Cardiac ventricle fibroblast (primary cell): ENCODE results near the gene NOTUM. TPM values are rescaled to one million over a fixed set of nuclear protein-coding genes. Genes with fewer than 3 reads are reported as not detected.

ENCODE experiments used
- total RNA-seq: library from RNA; depleted of rRNA; stranded (reverse); fragments of >200 nt; gene quantifications from 2 replicates; pipeline ENCODE4 v1.2.3, GENCODE V29; 2015

The NOTUM gene
- 0.68 TPM in 1 of 2 replicates, not detected in the other for total RNA-seq

DNA sequence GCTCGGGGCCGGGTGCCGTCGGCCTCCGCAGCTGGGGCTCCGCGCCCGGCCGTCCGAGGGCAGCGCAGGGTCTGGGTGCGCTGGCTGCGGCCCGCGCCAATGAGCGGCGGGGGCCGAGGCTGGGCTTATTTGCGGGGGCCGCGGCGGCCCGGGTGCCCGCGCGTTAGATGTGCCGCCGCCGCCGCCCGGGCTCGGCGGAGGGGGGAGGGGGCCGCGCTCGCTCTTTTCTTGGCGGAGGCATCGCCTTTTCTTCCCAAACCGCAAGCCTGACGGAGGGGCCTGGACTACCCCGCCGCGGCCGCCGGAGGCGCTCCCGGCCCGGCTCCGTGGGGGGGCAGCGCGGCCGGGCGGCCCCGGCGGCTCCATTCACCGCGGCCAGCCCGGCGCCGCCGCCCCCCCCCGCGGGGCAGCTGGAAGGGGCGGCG is at the start of gene NOTUM:
Gene NOTUM (minus strand): TSS at position 101 of the 425 bp plus-strand sequence. CDS start 278 bp downstream, outside the sequence.

DNA sequence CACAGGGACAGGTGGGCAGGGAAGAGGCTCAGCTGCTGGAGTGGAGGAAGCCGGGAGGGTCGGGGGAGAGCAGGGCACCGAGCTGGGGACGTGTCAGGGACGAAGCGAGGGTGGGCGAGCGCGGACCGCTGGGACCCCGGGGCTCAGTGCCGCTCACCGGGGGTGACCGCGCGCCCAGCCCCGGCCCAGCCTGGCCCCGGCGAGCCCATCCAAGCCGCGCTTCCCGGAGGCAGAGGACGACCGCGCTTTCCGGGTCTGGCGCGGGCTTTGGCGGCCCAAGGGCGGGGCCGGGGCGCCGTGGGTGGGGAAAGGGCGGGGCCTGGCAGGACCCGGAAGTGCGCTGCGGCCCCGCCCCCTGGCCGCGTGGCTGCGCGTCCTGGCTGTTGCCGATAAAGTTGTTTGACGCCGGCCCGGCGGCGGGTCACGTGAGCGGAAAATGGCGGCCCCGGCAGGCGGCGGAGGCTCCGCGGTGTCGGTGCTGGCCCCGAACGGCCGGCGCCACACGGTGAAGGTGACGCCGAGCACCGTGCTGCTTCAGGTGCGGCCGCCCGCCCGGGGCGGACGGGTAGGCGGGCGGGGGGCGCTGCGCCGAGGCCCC is 16.3 kb upstream of the NOTUM start, which contains the start of gene ASPSCR1:
Gene ASPSCR1 (plus strand): TSS at position 419 of the 598 bp plus-strand sequence. CDS start 18 bp downstream, at position 437.

DNA sequence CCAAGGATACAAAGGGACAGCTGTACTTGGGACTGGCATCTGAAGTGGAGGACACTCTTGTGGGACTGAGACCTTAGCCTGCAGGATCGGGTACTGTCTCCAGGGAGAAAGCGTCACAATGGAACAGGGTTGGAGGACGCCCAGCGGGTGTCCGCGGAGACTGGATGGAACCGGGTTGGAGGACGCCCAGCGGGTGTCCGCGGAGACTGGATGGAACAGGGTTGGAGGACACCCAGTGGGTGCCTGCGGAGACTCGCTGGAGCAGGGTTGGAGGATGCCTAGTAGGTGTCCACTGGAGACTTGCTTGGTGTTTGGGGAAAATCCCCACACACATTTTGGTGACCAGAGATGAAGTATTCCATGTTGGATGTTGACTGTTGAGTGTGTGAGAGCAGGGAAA is 13.8 kb downstream of the NOTUM start, which contains the start of gene MYADML2:
Gene MYADML2 (minus strand): TSS at position 45 of the 400 bp plus-strand sequence. CDS start 5,492 bp downstream, outside the sequence.

DNA sequence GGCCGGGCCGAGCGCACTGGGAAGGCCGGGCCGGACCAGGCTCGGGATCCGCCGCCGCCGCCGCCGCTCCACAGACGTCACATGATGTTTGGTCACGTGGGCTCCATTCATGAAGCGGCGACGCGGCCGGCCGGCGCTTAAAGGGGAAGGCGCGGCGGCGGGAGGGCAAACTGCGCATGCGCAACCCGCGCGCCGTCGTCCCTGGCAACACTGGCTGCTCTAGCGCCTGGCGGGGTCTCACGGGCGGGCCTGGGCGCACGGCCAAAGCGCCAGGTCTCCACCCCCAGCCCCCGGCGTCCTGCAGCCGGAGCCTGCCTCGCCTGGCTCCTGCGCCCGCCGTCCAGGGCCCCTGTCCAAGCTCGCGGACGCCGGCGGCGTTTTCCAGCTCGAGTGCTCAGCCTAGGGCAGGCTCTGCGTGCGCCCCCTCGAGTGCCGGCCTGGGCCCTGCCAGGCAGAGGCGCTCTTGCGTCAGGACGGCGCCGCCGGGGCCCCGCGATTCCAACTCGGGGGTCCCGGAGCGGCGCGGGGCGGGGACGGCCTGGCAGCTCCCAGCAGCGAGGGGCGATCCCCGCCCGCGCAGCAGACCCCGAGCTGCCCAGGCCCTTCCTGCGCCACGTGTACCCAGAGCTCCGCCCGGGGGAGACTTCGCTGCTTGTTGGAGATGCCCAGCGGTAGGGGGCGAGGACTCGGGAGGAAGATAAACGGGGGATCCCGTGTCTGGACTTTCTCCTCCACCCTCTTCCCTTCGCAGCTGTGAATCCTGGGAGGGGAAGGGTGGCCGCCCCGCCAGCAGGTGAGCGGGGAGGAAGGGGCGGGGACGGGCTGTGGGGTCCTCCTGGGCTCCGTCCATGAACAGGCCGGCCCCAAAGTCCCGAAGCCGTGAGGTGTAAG is 33.1 kb downstream of the NOTUM start, which contains the start of gene MAFG:
Gene MAFG (minus strand): TSS at position 83 of the 891 bp plus-strand sequence. CDS start 4,550 bp downstream, outside the sequence.

DNA sequence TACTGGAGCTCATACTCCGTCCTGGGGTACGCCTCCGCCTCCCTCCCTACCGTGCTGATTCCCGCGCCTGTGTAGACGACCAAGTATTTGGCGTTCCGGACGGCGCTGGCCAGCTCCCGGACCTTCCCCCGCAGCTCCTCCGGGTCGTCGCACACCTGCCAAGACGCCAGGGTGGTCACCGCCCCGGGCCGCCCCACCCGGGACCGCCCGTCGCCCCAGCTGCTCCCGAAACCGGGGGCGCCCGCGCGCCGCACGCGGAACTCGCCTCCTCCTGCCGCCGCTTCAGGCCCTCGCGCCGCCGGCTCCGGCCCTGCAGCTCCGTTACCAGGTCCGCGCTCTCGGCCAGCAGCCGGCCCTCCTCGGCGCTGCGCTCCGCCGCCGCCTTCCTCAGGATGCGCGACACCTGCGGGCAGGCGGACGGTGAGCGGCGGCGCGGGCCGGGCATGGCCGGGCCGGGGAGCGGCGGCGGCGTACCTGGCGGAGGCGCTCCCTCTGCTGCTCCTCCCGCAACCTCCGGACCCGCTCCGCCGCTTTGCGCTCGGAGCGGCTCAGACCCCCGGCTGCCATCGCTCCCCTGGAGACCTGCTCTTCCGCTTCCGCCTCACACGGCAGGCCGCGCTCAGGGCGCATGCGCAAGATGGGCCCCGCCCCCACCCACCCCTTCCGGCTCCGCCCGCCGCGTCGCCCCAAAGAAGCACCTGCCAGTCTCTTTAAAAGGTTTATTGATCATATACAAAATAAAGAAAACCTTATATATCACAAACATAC is 43.2 kb downstream of the NOTUM start, which contains the start of gene SIRT7:
Gene SIRT7 (minus strand): TSS at position 612 of the 768 bp plus-strand sequence. CDS start 45 bp downstream, at position 567.

DNA sequence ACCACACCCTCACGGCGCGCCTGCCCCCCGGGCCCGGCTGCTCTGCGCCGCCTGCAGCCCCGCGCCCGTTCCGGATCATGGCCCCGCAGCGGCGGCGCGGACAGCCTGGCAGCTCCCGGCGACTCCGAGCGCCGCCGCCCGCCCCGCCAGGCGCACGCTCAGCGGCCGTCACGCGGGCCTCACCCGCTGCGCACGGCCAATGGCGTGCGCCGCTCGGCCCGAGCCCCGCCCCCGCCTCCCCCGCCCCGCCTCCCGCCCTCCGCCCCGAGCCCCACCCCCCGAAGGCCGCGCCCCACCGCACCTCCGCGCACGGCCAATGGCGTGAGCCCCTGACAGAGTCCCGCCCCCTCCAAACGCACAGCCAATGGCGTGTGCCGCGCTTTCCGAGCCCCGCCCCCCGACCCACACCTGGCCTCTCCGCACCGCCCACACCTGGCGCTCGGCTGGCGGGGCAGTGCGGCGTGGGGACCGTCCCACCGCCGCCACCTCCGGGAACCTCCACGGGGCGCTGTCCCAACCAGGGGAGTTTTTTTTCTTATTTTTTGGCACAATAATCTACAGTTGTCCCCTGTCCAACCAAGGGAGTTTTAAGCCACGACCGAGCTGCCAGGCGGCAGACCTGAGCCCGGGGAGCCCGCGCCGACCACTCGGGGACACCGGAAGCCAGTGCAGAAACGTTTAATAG is 49.6 kb downstream of the NOTUM start, which contains the start of gene PCYT2:
Gene PCYT2 (minus strand): TSS at position 123 of the 685 bp plus-strand sequence. CDS start 44 bp downstream, at position 79.

Other genes with a start within 250 kb of the NOTUM start
- 4.2 and 5.9 TPM in 2 replicates for gene SLC25A10, start 248.9 kb downstream of the NOTUM start, total RNA-seq
- gene GCGR, start 157.0 kb downstream of the NOTUM start, total RNA-seq = not detected in 2 replicates
- gene MCRIP1, start 127.9 kb downstream of the NOTUM start, total RNA-seq = 82.7 and 89.0 TPM in 2 replicates
- not detected in 2 replicates for gene PPP1R27, start 126.1 kb downstream of the NOTUM start, total RNA-seq
- gene P4HB, start 100.7 kb downstream of the NOTUM start, total RNA-seq = 2,196 and 3,205 TPM in 2 replicates
- gene ARHGDIA, start 89.8 kb downstream of the NOTUM start, total RNA-seq = 156 and 187 TPM in 2 replicates
- 50.2 and 68.7 TPM in 2 replicates for gene ALYREF, start 69.6 kb downstream of the NOTUM start, total RNA-seq
- 130 and 178 TPM in 2 replicates for gene ANAPC11, start 69.5 kb downstream of the NOTUM start, total RNA-seq
- 0.62 and 1.8 TPM in 2 replicates for gene NPB, start 58.9 kb downstream of the NOTUM start, total RNA-seq
- gene PCYT2, start 49.8 kb downstream of the NOTUM start, total RNA-seq = 25.5 and 40.9 TPM in 2 replicates
- gene SIRT7, start 43.0 kb downstream of the NOTUM start, total RNA-seq = 7.7 and 8.5 TPM in 2 replicates
- 15.5 and 17.4 TPM in 2 replicates for gene MAFG, start 33.5 kb downstream of the NOTUM start, total RNA-seq
- gene PYCR1, start 23.9 kb downstream of the NOTUM start, total RNA-seq = 64.2 and 76.1 TPM in 2 replicates
- gene MYADML2, start 14.0 kb downstream of the NOTUM start, total RNA-seq = not detected in 2 replicates
- 13.0 and 17.5 TPM in 2 replicates for gene ASPSCR1, start 16.4 kb upstream of the NOTUM start, total RNA-seq
- 36.2 and 42.7 TPM in 2 replicates for gene CENPX, start 61.7 kb upstream of the NOTUM start, total RNA-seq
- gene LRRC45, start 62.1 kb upstream of the NOTUM start, total RNA-seq = 11.6 and 13.3 TPM in 2 replicates
- 16.2 and 19.9 TPM in 2 replicates for gene RAC3, start 70.5 kb upstream of the NOTUM start, total RNA-seq
- 70.6 and 80.2 TPM in 2 replicates for gene DCXR, start 76.5 kb upstream of the NOTUM start, total RNA-seq
- 31.4 and 39.7 TPM in 2 replicates for gene RFNG, start 90.6 kb upstream of the NOTUM start, total RNA-seq
- 72.1 and 78.6 TPM in 2 replicates for gene GPS1, start 90.7 kb upstream of the NOTUM start, total RNA-seq
- gene DUS1L, start 104.6 kb upstream of the NOTUM start, total RNA-seq = 40.1 and 50.9 TPM in 2 replicates
- gene FASN, start 137.0 kb upstream of the NOTUM start, total RNA-seq = 100 and 104 TPM in 2 replicates